SU-DHL-6 (cell line): ENCODE data around the gene ATG9B.

ENCODE experiments used
- H2AFZ ChIP-seq: fragments of 200-600 bp; sonication (generic); 2 replicates; pipeline ENCODE4 v1.6.1; 2014; ENCODE audit warnings: low read depth, mild to moderate bottlenecking, moderate library complexity, mixed read lengths, antibody characterized with exemption, low read length; ENCODE audit not compliant: severe bottlenecking
- H3F3A ChIP-seq: fragments of 200-600 bp; shearing (Covaris generic); 2 replicates; pipeline ENCODE4 v1.6.0; 2016; ENCODE audit warnings: antibody characterized with exemption, mild to moderate bottlenecking; ENCODE audit not compliant: insufficient read depth
- H3K27ac ChIP-seq: fragments of 200-600 bp; sonication (generic); 2 replicates; pipeline ENCODE4 v1.5.1; 2016; ENCODE audit warnings: low read depth, mild to moderate bottlenecking, low read length, moderate library complexity, mixed read lengths
- H3K27me3 ChIP-seq: fragments of 200-600 bp; sonication (generic), shearing (Covaris generic); 2 replicates; pipeline ENCODE4 v1.6.0; 2014; ENCODE audit warnings: mild to moderate bottlenecking, low read length
- H3K36me3 ChIP-seq: fragments of 200-600 bp; sonication (generic); 2 replicates; pipeline ENCODE4 v1.6.1; 2014; ENCODE audit warnings: mild to moderate bottlenecking, low read length, mixed read lengths
- H3K4me2 ChIP-seq: fragments of 300-600, 200-600 bp; shearing (Covaris generic), sonication (generic); 2 replicates; pipeline ENCODE4 v1.6.0; 2014; ENCODE audit warnings: low read length, low read depth, mild to moderate bottlenecking; ENCODE audit not compliant: poor library complexity, severe bottlenecking
- H3K4me3 ChIP-seq: fragments of 200-600 bp; sonication (generic); 2 replicates; pipeline ENCODE4 v1.5.1; 2014; ENCODE audit warnings: antibody characterized with exemption, low read length, mild to moderate bottlenecking, mixed read lengths; ENCODE audit not compliant: insufficient read depth, poor library complexity, severe bottlenecking
- H3K79me2 ChIP-seq: fragments of 200-600 bp; sonication (generic); 2 replicates; pipeline ENCODE4 v1.6.1; 2014; ENCODE audit warnings: mild to moderate bottlenecking, low read length, moderate library complexity; ENCODE audit not compliant: insufficient read depth
- H3K9ac ChIP-seq: fragments of 200-600 bp; sonication (generic); 2 replicates; pipeline ENCODE4 v1.7.0; 2014; ENCODE audit warnings: mild to moderate bottlenecking, low read length
- H3K9me2 ChIP-seq: fragments of 200-600 bp; sonication (generic); replicated peaks from 2 replicates; pipeline ENCODE4 v1.6.1; 2014; ENCODE audit warnings: low read length; ENCODE audit not compliant: insufficient read depth
- H3K9me3 ChIP-seq: fragments of 200-600 bp; sonication (generic); 2 replicates; pipeline ENCODE4 v1.6.1; 2014; ENCODE audit warnings: low read length, mixed read lengths; ENCODE audit not compliant: insufficient read depth
- H4K20me1 ChIP-seq: fragments of 200-600 bp; sonication (generic); 2 replicates; pipeline ENCODE4 v1.6.1; 2014; ENCODE audit warnings: low read depth, mild to moderate bottlenecking, antibody characterized with exemption, low read length, moderate library complexity, mixed read lengths
- CTCF ChIP-seq: fragments of 200-600 bp; sonication (generic); IDR thresholded peaks from one replicate; pipeline ENCODE4 v1.5.1; 2017; ENCODE audit warnings: antibody characterized with exemption, mild to moderate bottlenecking, low read length, moderate library complexity; ENCODE audit not compliant: insufficient read depth, poor library complexity, severe bottlenecking
- EZH2phosphoT487 ChIP-seq: fragments of 200-600 bp; sonication (generic), shearing (Covaris generic); conservative IDR thresholded peaks from 2 replicates; pipeline ENCODE4 v1.6.1; 2018; ENCODE audit warnings: mild to moderate bottlenecking, antibody characterized with exemption, low read length, moderate library complexity, mixed read lengths

ATG9B gene

DNA sequence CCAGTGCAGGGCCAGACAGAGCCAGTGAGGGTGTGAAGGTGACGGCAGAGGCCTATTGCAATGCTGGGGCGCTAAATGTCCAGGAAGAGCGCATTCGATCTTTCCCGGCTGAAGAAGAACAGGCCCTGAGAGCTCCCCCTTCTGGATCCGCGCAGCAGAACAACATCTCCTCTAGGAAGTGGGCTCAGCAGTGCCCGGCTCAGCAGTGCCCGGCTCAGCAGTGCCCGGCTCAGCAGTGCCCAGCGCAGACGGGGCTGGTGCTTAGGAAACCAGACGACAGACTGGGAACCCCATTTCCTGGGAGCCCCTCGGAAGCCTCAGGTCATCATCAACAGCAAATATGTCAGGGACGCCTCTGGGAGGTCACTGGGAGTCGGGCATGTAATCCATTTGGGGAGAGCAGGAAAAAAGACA, 38.2 kb downstream of the ATG9B start:
- Histone ChIP-seq H3K27ac (no peak overlapping the region), H3F3A (no peaks in the 10 kb centered on the region), H4K20me1 (no peaks in the 10 kb centered on the region), H3K4me3 (no peak overlapping the region), H3K27me3 (no peaks in the 10 kb centered on the region), H3K9me3 (no peaks in the 10 kb centered on the region; the same call in 1 of the 2 replicates), H3K79me2 (no peaks in the 10 kb centered on the region), H2AFZ (no peak overlapping the region), H3K9ac (no peak overlapping the region), H3K9me2 (no peaks in the 10 kb centered on the region), H3K36me3 (no peaks in the 10 kb centered on the region), H3K4me2 (no peak overlapping the region)
- TF ChIP-seq EZH2phosphoT487 (no peak), CTCF (peak; percentile 80)

GRCh38 chr7:150983893-150984368, 40.4 kb downstream of the ATG9B start:
- Histone ChIP-seq H3K4me2 (no peak overlapping the region), H3K36me3 (no peaks in the 10 kb centered on the region), H3K9ac (no peak overlapping the region), H4K20me1 (no peaks in the 10 kb centered on the region), H3K9me2 (no peaks in the 10 kb centered on the region), H3K27ac (no peak overlapping the region), H3K9me3 (no peaks in the 10 kb centered on the region), H3K79me2 (no peaks in the 10 kb centered on the region), H3K27me3 (no peaks in the 10 kb centered on the region), H3K4me3 (no peak overlapping the region), H3F3A (no peaks in the 10 kb centered on the region), H2AFZ (no peak overlapping the region)
- no peak for TF ChIP-seq EZH2phosphoT487
- no peak for TF ChIP-seq CTCF

GRCh38 chr7:150982351-150982750, 41.9 kb downstream of the ATG9B start:
- Histone ChIP-seq H3K27me3 (no peaks in the 10 kb centered on the region), H3K27ac (no peak overlapping the region), H3K79me2 (no peaks in the 10 kb centered on the region), H3K36me3 (no peaks in the 10 kb centered on the region), H3K4me2 (no peak overlapping the region), H4K20me1 (no peaks in the 10 kb centered on the region), H3K9me3 (no peaks in the 10 kb centered on the region), H2AFZ (no peak overlapping the region), H3K9me2 (no peaks in the 10 kb centered on the region), H3K9ac (no peak overlapping the region), H3K4me3 (no peak overlapping the region), H3F3A (no peaks in the 10 kb centered on the region)
- no peak for TF ChIP-seq EZH2phosphoT487
- TF ChIP-seq CTCF: no peak
